B cell (primary cell): ENCODE data around the gene OR7C2. TPM values are rescaled to one million over a fixed set of nuclear protein-coding genes. Genes with fewer than 3 reads are reported as not detected.

Experiments
- ATAC-seq: fragments of 200-7000 bp; cut with Tn5 transposase; one replicate; pipeline ENCODE4 v1.10.0; 2021; ENCODE audit warnings: low read depth, mild to moderate bottlenecking, moderate number of reproducible peaks, moderate library complexity
- CTCF ChIA-PET: fragments of 350-600 bp; sonication (Branson Sonifier 250); formaldehyde crosslinking; loops from one replicate; lab custom pipeline; 2021; ENCODE audit warnings: antibody characterized with exemption, inconsistent platforms; lab: Charles Lee
- POLR2A ChIA-PET: fragments of 350-600 bp; sonication (Branson Sonifier 250); formaldehyde crosslinking; loops from one replicate; lab custom pipeline; 2021; ENCODE audit warnings: antibody characterized with exemption; lab: Charles Lee
- DNase-seq: peaks from one replicate; pipeline ENCODE4 v3.0.0; 2013
- H2AFZ ChIP-seq: 2 replicates; pipeline ENCODE4 v1.6.1; 2012; ENCODE audit warnings: mild to moderate bottlenecking, low read depth, low read length; ENCODE audit not compliant: insufficient read depth, poor library complexity, severe bottlenecking
- H3K27ac ChIP-seq, 2 donors: 1 replicate in 1 of 2; 2 replicates in 1 of 2; pipeline ENCODE4 v1.5.1; 2012 to 2013; ENCODE audit warnings: low read length in 2 of 2, mild to moderate bottlenecking in 2 of 2, moderate library complexity in 1 of 2
- H3K27me3 ChIP-seq, 4 experiments: fragments of 200-600 bp in 1 of 4; sonication (generic) in 1 of 4; replicated peaks in 1 of 4; 1 replicate in 2 of 4; 2 replicates in 2 of 4; pipeline versions ENCODE4 v1.6.1 to v1.7.0; 2013 to 2016; ENCODE audit warnings: low read length in 3 of 4, mild to moderate bottlenecking in 2 of 4, mixed read lengths in 1 of 4, moderate library complexity in 1 of 4; ENCODE audit not compliant: insufficient read depth in 4 of 4, control insufficient read depth in 3 of 4; ENCODE audit errors: control extremely low read depth in 1 of 4
- H3K36me3 ChIP-seq, 2 experiments: replicated peaks in 1 of 2; 1 replicate in 1 of 2; 2 replicates in 1 of 2; pipeline versions ENCODE4 v1.6.1 to v1.7.1; 2013; ENCODE audit warnings: low read length in 1 of 2; ENCODE audit not compliant: insufficient read depth in 2 of 2, control insufficient read depth in 1 of 2; ENCODE audit errors: control extremely low read depth in 1 of 2, extremely low read depth in 1 of 2
- H3K4me1 ChIP-seq, 2 donors: fragments of 200-600 bp in 1 of 2; sonication (generic) in 1 of 2; 1 replicate in 1 of 2; 2 replicates in 1 of 2; pipeline versions ENCODE4 v1.5.1 to v1.6.1; 2013 to 2017; ENCODE audit warnings: low read length in 2 of 2; ENCODE audit not compliant: control insufficient read depth in 2 of 2, insufficient read depth in 2 of 2
- H3K4me2 ChIP-seq: replicated peaks from 2 replicates; pipeline ENCODE3; 2012; ENCODE audit warnings: mild to moderate bottlenecking, low read depth, low read length; ENCODE audit not compliant: poor library complexity, severe bottlenecking
- H3K4me3 ChIP-seq, 5 experiments: fragments of 200-600 bp in 1 of 5; sonication (generic) in 1 of 5; 1 replicate in 3 of 5; 2 replicates in 2 of 5; pipeline versions ENCODE4 v1.5.1 to v1.7.0; 2011 to 2016; ENCODE audit warnings: low read length in 4 of 5, mild to moderate bottlenecking in 4 of 5, low read depth in 2 of 5, control low read depth in 1 of 5, moderate library complexity in 1 of 5; ENCODE audit not compliant: insufficient read depth in 1 of 5; ENCODE audit errors: control extremely low read depth in 1 of 5, extremely low read depth in 1 of 5
- H3K79me2 ChIP-seq: fragments of 200-600 bp; sonication (generic); one replicate; pipeline ENCODE4 v1.6.0; 2016; ENCODE audit warnings: low read length; ENCODE audit not compliant: control insufficient read depth, insufficient read depth
- H3K9ac ChIP-seq: fragments of 200-600 bp; sonication (generic); 2 replicates; pipeline ENCODE4 v1.6.1; 2017; ENCODE audit warnings: mild to moderate bottlenecking, low read length, moderate library complexity
- H3K9me3 ChIP-seq, 3 donors: one replicate each; pipeline versions ENCODE4 v1.6.1 to v1.7.1; 2013; ENCODE audit warnings: low read length in 2 of 3; ENCODE audit not compliant: control insufficient read depth in 2 of 3, insufficient read depth in 1 of 3; ENCODE audit errors: control extremely low read depth in 1 of 3
- H4K20me1 ChIP-seq: 2 replicates; pipeline ENCODE4 v1.6.0; 2012; ENCODE audit warnings: mild to moderate bottlenecking, low read length; ENCODE audit not compliant: insufficient read depth, control insufficient read depth, poor library complexity, severe bottlenecking
- H3K27ac Mint-ChIP-seq: one replicate; pipeline ENCODE4 v1.8.0; 2021; ENCODE audit warnings: mixed read lengths
- H3K27me3 Mint-ChIP-seq: one replicate; pipeline ENCODE4 v1.8.0; 2021; ENCODE audit warnings: mixed read lengths
- H3K4me1 Mint-ChIP-seq: one replicate; pipeline ENCODE4 v1.8.0; 2021; ENCODE audit warnings: mixed read lengths
- H3K4me3 Mint-ChIP-seq: one replicate; pipeline ENCODE4 v1.8.0; 2021; ENCODE audit warnings: mixed read lengths
- H3K9me3 Mint-ChIP-seq: one replicate; pipeline ENCODE4 v1.8.0; 2022; ENCODE audit warnings: mixed read lengths; ENCODE audit not compliant: insufficient read depth
- EZH2 ChIP-seq: IDR thresholded peaks from 2 replicates; pipeline ENCODE4 v1.6.1; 2012; ENCODE audit warnings: borderline replicate concordance, low read depth, mild to moderate bottlenecking, moderate library complexity, low read length; ENCODE audit not compliant: insufficient read depth, poor library complexity, severe bottlenecking
- WGBS: methylation state at CpG from one replicate; pipeline ENCODE4 v1.1.5; 2013; ENCODE audit warnings: missing lambda C conversion rate; ENCODE audit not compliant: insufficient coverage; 5-methylcytosine and 5-hydroxymethylcytosine counted together
- intact Hi-C: fragments of 100-400 bp; cut with micrococcal nuclease; formaldehyde crosslinking; loops from one replicate; pipeline ENCODE4 v1.10.0; 2022
- polyA plus RNA-seq: library from polyadenylated mRNA; depleted of rRNA; stranded (reverse); fragments of >200 nt; gene quantifications from 2 replicates; pipeline ENCODE4 v1.2.3, GENCODE V29; 2012
- total RNA-seq, 2 donors: library from RNA; stranded (reverse); fragments of 120-200 nt in 1 of 2; gene quantifications; 1 replicate in 1 of 2; 2 replicates in 1 of 2; pipeline versions ENCODE4 v1.2.3 to v1.2.4, GENCODE V29; 2013 to 2022
- TF ChIP-seq, protein P1 (sequence below): fragments of 200-600 bp; IDR thresholded peaks from one replicate; pipeline ENCODE4 v1.8.0; 2022; ENCODE audit warnings: antibody characterized with exemption, mild to moderate bottlenecking

The OR7C2 gene
- total and polyA plus RNA-seq, 2 donors (not counting 1 experiment from before 2014, with no cell fraction given), result not detected

GRCh38 chr19:14906711-14907110 lies 34.6 kb upstream of the OR7C2 start:
- no peak overlapping the region for H3K27ac ChIP-seq
- H2AFZ ChIP-seq, result no peak overlapping the region
- no peaks in the 10 kb centered on the region for H3K79me2 ChIP-seq
- ATAC-seq, result no peak
- no peak overlapping the region for H3K9ac ChIP-seq
- Mint-ChIP-seq H3K9me3 (no peaks in the 10 kb centered on the region), H3K4me1 (no peaks in the 10 kb centered on the region), H3K27ac (no peak overlapping the region), H3K27me3 (peaks cover 43% of the 10 kb centered on the region), H3K4me3 (no peak overlapping the region)
- WGBS, result 60% methylated on average over 1 of the region's 4 CpGs
- H3K4me2 ChIP-seq, result no peak overlapping the region
- H4K20me1 ChIP-seq, result no peaks in the 10 kb centered on the region
- ChIA-PET CTCF (no interaction called here), POLR2A (no interaction called here)
- no peaks in the 10 kb centered on the region for H3K36me3 ChIP-seq
- intact Hi-C loops, result no loop called here
- H3K27me3 ChIP-seq, result no peaks in the 10 kb centered on the region
- TF ChIP-seq EZH2, result no peak
- TF ChIP-seq, protein P1, sequence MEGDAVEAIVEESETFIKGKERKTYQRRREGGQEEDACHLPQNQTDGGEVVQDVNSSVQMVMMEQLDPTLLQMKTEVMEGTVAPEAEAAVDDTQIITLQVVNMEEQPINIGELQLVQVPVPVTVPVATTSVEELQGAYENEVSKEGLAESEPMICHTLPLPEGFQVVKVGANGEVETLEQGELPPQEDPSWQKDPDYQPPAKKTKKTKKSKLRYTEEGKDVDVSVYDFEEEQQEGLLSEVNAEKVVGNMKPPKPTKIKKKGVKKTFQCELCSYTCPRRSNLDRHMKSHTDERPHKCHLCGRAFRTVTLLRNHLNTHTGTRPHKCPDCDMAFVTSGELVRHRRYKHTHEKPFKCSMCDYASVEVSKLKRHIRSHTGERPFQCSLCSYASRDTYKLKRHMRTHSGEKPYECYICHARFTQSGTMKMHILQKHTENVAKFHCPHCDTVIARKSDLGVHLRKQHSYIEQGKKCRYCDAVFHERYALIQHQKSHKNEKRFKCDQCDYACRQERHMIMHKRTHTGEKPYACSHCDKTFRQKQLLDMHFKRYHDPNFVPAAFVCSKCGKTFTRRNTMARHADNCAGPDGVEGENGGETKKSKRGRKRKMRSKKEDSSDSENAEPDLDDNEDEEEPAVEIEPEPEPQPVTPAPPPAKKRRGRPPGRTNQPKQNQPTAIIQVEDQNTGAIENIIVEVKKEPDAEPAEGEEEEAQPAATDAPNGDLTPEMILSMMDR, result no peak
- no peaks in the 10 kb centered on the region for H3K9me3 ChIP-seq
- no peak for DNase-seq
- no peak overlapping the region for H3K4me3 ChIP-seq
- H3K4me1 ChIP-seq, result no peaks in the 10 kb centered on the region

- no peak overlapping the region for H3K4me3 Mint-ChIP-seq
- Histone ChIP-seq H3K79me2 (no peaks in the 10 kb centered on the region), H3K4me1 (no peaks in the 10 kb centered on the region), H3K4me3 (no peak overlapping the region), H3K4me2 (no peak overlapping the region), H3K27ac (no peak overlapping the region), H3K9me3 (peaks cover 2 to 6% (median 4%) of the 10 kb centered on the region in 3 donors), H4K20me1 (no peaks in the 10 kb centered on the region), H3K36me3 (no peaks in the 10 kb centered on the region), H3K27me3 (peaks cover 0 to 2% (median 0%) of the 10 kb centered on the region in 4 experiments), H3K9ac (no peak overlapping the region), H2AFZ (no peak overlapping the region)
- intact Hi-C loops, result no loop called here
- H3K27me3 Mint-ChIP-seq, result peaks cover 45% of the 10 kb centered on the region
- H3K27ac Mint-ChIP-seq, result no peak overlapping the region
- ChIA-PET CTCF (no interaction called here), POLR2A (no interaction called here)
- no peak for ATAC-seq
- peaks cover 4% of the 10 kb centered on the region for H3K9me3 Mint-ChIP-seq
- no CpG with 5 or more reads among the region's 6 CpGs for WGBS
- no peak for DNase-seq
- TF ChIP-seq EZH2, result no peak
- TF ChIP-seq, protein P1, result no peak
- H3K4me1 Mint-ChIP-seq, result no peaks in the 10 kb centered on the region
Measured at GRCh38 chr19:14915116-14915515, 26.2 kb upstream of the OR7C2 start.
